HepG2 (cell line): ENCODE data around the gene IL17C. TPM values are rescaled to one million over a fixed set of nuclear protein-coding genes. Genes with fewer than 3 reads are reported as not detected.
A peak's percentile ranks its signal among the peaks of the same experiment; 100 is the strongest.

ENCODE experiments used
- ARHGAP35 ChIP-seq: sonication (generic); formaldehyde crosslinking; IDR thresholded peaks from 2 replicates; pipeline ENCODE4 v1.9.0; 2022; ENCODE audit warnings: mild to moderate bottlenecking, inconsistent platforms, moderate library complexity, missing genetic modification reagents, borderline replicate concordance
- ARNT2 ChIP-seq: sonication (generic); formaldehyde crosslinking; IDR thresholded peaks from 2 replicates; pipeline ENCODE4 v1.8.0; 2022; ENCODE audit warnings: mild to moderate bottlenecking, low read depth, missing genetic modification reagents, moderate library complexity
- BORCS8-MEF2B ChIP-seq: sonication (generic); formaldehyde crosslinking; IDR thresholded peaks from 2 replicates; pipeline ENCODE4 v1.8.0; 2022; ENCODE audit warnings: mild to moderate bottlenecking, missing genetic modification reagents
- CBX1 ChIP-seq: IDR thresholded peaks from one replicate; pipeline ENCODE4 v1.6.1; 2016; ENCODE audit warnings: antibody characterized with exemption, low read depth
- DMAP1 ChIP-seq: IDR thresholded peaks from 2 replicates; pipeline ENCODE4 v1.6.1; 2016
- FOXO1 ChIP-seq: sonication (generic); formaldehyde crosslinking; IDR thresholded peaks from 2 replicates; pipeline ENCODE4 v1.4.0; 2020; ENCODE audit warnings: missing genetic modification reagents
- HOXD1 ChIP-seq: sonication (generic); formaldehyde crosslinking; IDR thresholded peaks from 2 replicates; pipeline ENCODE4 v1.5.0; 2020; ENCODE audit warnings: missing genetic modification reagents
- IKZF5 ChIP-seq: IDR thresholded peaks from 2 replicates; pipeline ENCODE4 v1.6.1; 2018; ENCODE audit warnings: missing genetic modification reagents, mild to moderate bottlenecking, missing compliant biosample characterization
- KDM2A ChIP-seq: sonication (generic); formaldehyde crosslinking; IDR thresholded peaks from 2 replicates; pipeline ENCODE4 v1.4.0; 2020; ENCODE audit warnings: low read depth, missing genetic modification reagents, borderline replicate concordance
- KDM5A ChIP-seq: fragments of 200-600 bp; sonication (generic); IDR thresholded peaks from 2 replicates; pipeline ENCODE4 v1.7.0; 2018; ENCODE audit warnings: antibody characterized with exemption, mild to moderate bottlenecking, low read length, borderline replicate concordance
- MIER3 ChIP-seq: IDR thresholded peaks from 2 replicates; pipeline ENCODE4 v1.6.1; 2016; ENCODE audit warnings: missing compliant biosample characterization, borderline replicate concordance
- MYC ChIP-seq: sonication (generic); formaldehyde crosslinking; IDR thresholded peaks from 2 replicates; pipeline ENCODE4 v1.9.0; 2021; ENCODE audit warnings: missing genetic modification reagents, borderline replicate concordance
- PHF20 ChIP-seq: sonication (generic); formaldehyde crosslinking; IDR thresholded peaks from 2 replicates; pipeline ENCODE4 v1.5.0; 2020; ENCODE audit warnings: mild to moderate bottlenecking, missing genetic modification reagents
- PTBP1 ChIP-seq: fragments of 200-400 bp; formaldehyde crosslinking; IDR thresholded peaks from 2 replicates; pipeline ENCODE4 v1.6.1; 2018; ENCODE audit warnings: low read length, low read depth; ENCODE audit not compliant: poor library complexity, severe bottlenecking
- RAD51 ChIP-seq: fragments of 450-650 bp; IDR thresholded peaks from 2 replicates; pipeline ENCODE4 v1.6.1; 2016; ENCODE audit warnings: borderline replicate concordance
- SRY ChIP-seq: sonication (generic); formaldehyde crosslinking; IDR thresholded peaks from 2 replicates; pipeline ENCODE4 v1.8.0; 2022; ENCODE audit warnings: mild to moderate bottlenecking, missing genetic modification reagents
- SUZ12 ChIP-seq: fragments of 150-350 bp; IDR thresholded peaks from 2 replicates; pipeline ENCODE4 v1.6.1; 2014; ENCODE audit warnings: low read depth, low read length
- THRA ChIP-seq: sonication (generic); formaldehyde crosslinking; IDR thresholded peaks from 2 replicates; pipeline ENCODE4 v1.4.0; 2020; ENCODE audit warnings: missing genetic modification reagents, borderline replicate concordance
- ZFP36L2 ChIP-seq: sonication (generic); formaldehyde crosslinking; IDR thresholded peaks from 2 replicates; pipeline ENCODE4 v1.4.0; 2020; ENCODE audit warnings: missing genetic modification reagents
- ZIK1 ChIP-seq: sonication (generic); formaldehyde crosslinking; IDR thresholded peaks from 2 replicates; pipeline ENCODE4 v1.5.0; 2020; ENCODE audit warnings: mild to moderate bottlenecking, low read depth, missing genetic modification reagents, borderline replicate concordance
- ZNF138 ChIP-seq: sonication (generic); formaldehyde crosslinking; IDR thresholded peaks from 2 replicates; pipeline ENCODE4 v1.5.0; 2020; ENCODE audit warnings: mild to moderate bottlenecking, low read depth, missing genetic modification reagents
- ZNF253 ChIP-seq: sonication (generic); formaldehyde crosslinking; IDR thresholded peaks from 2 replicates; pipeline ENCODE4 v1.8.0; 2022; ENCODE audit warnings: mild to moderate bottlenecking, missing genetic modification reagents, borderline replicate concordance
- ZNF281 ChIP-seq: sonication (generic); formaldehyde crosslinking; IDR thresholded peaks from 2 replicates; pipeline ENCODE4 v1.4.0; 2020; ENCODE audit warnings: missing genetic modification reagents, borderline replicate concordance
- ZNF468 ChIP-seq: sonication (generic); formaldehyde crosslinking; IDR thresholded peaks from 2 replicates; pipeline ENCODE4 v1.8.0; 2022; ENCODE audit warnings: mild to moderate bottlenecking, moderate library complexity, missing genetic modification reagents
- ZNF510 ChIP-seq: sonication (generic); formaldehyde crosslinking; IDR thresholded peaks from 2 replicates; pipeline ENCODE4 v1.4.0; 2020; ENCODE audit warnings: low read depth, mild to moderate bottlenecking, missing genetic modification reagents
- ZNF530 ChIP-seq: sonication (generic); formaldehyde crosslinking; IDR thresholded peaks from 2 replicates; pipeline ENCODE4 v1.5.0; 2020; ENCODE audit warnings: low read depth, mild to moderate bottlenecking, missing genetic modification reagents
- ZNF644 ChIP-seq: IDR thresholded peaks from 2 replicates; pipeline ENCODE4 v1.6.1; 2016; ENCODE audit warnings: low read depth
- ZNF83 ChIP-seq: sonication (generic); formaldehyde crosslinking; IDR thresholded peaks from 2 replicates; pipeline ENCODE4 v1.4.0; 2020; ENCODE audit warnings: missing genetic modification reagents, mild to moderate bottlenecking, borderline replicate concordance
- polyA plus RNA-seq, 8 experiments: library from polyadenylated mRNA; depleted of rRNA in 3 of 8; stranded (reverse) in 7 of 8; unstranded in 1 of 8; fragments of >200 nt; fragmentation: Illumina TruSeq in 4 of 8; extraction: Trizol in 4 of 8; gene quantifications; 2 replicates each; pipeline versions ENCODE4 v1.2.1 to v1.2.3, GENCODE V29; 2011 to 2016; ENCODE audit warnings: low read depth in 4 of 8, missing spikeins in 1 of 8, mixed read lengths in 1 of 8; ENCODE audit not compliant: insufficient read depth in 1 of 8
- total RNA-seq, 5 experiments: library from RNA; depleted of rRNA; stranded (reverse); fragments of >200 nt; fragmentation: Illumina TruSeq; extraction: Trizol; gene quantifications; 2 replicates each; pipeline ENCODE4 v1.2.3, GENCODE V29; 2016; ENCODE audit warnings: low read depth in 1 of 5

Gene IL17C
- total and polyA plus RNA-seq, 2 of the 13 experiments (the other 11 are each of a cell fraction or from before 2014, with no cell fraction given) = not detected

GRCh38 chr16:88650749-88651275 lies 12.4 kb downstream of the IL17C start, which contains the start of gene CYBA (continued):
- TF ChIP-seq ZNF510 (CRISPR knock-in tag) (no peak), FOXO1 (CRISPR knock-in tag) (no peak), CBX1 (no peak), KDM2A (CRISPR knock-in tag) (peak; percentile 88), ARHGAP35 (CRISPR knock-in tag) (no peak), DMAP1 (CRISPR knock-in tag) (no peak), ZNF138 (CRISPR knock-in tag) (no peak; the same call in 1 of the 2 replicates), PHF20 (CRISPR knock-in tag) (peak; percentile 49; the same call in 1 of the 2 replicates), KDM5A (no peak), ZIK1 (CRISPR knock-in tag) (peak; percentile 54; the same call in 1 of the 2 replicates), ZNF468 (no peak; the same call in 1 of the 2 replicates), MIER3 (peak; percentile 50; the same call in 1 of the 2 replicates), ZNF83 (CRISPR knock-in tag) (no peak), PTBP1 (no peak), SUZ12 (no peak), ZNF530 (CRISPR knock-in tag) (no peak), MYC (CRISPR knock-in tag) (peak; percentile 96), ZNF253 (no peak), HOXD1 (CRISPR knock-in tag) (peak; percentile 74), SRY (CRISPR knock-in tag) (0 out of 2 replicates have a peak, but pooled peaks have one; percentile 63), BORCS8-MEF2B (CRISPR knock-in tag) (no peak), ZFP36L2 (CRISPR knock-in tag) (no peak; the same call in 1 of the 2 replicates), RAD51 (no peak), ZNF644 (CRISPR knock-in tag) (no peak), IKZF5 (CRISPR knock-in tag) (no peak; the same call in 1 of the 2 replicates), THRA (CRISPR knock-in tag) (no peak), ZNF281 (peak; percentile 34; the same call in 1 of the 2 replicates), ARNT2 (CRISPR knock-in tag) (peak; percentile 76)
